Loucy (cell line): Measurements from ENCODE around the gene ZFP14.

ENCODE experiments used
- CTCF ChIP-seq: fragments of 200-600 bp; sonication (generic); conservative IDR thresholded peaks from 2 replicates; pipeline ENCODE4 v1.5.1; 2014; ENCODE audit warnings: mild to moderate bottlenecking, antibody characterized with exemption, low read length
- EZH2phosphoT487 ChIP-seq: fragments of 200-600 bp; IDR thresholded peaks from 2 replicates; pipeline ENCODE4 v1.6.1; 2018; ENCODE audit warnings: antibody characterized with exemption, mild to moderate bottlenecking, moderate library complexity, borderline replicate concordance

- no peak for TF ChIP-seq CTCF
- no peak for TF ChIP-seq EZH2phosphoT487
Observed at GRCh38 chr19:36340786-36341372, 38.1 kb downstream of the ZFP14 start.
